Upper lobe of right lung (tissue), 1 donor: Measurements from ENCODE around the gene PPFIA2. TPM values are rescaled to one million over a fixed set of nuclear protein-coding genes. Genes with fewer than 3 reads are reported as not detected.

Experiments
- ATAC-seq: fragments of 200-7000 bp; cut with Tn5 transposase; one replicate; pipeline ENCODE4 v1.9.1; 2020; ENCODE audit warnings: mild to moderate bottlenecking, moderate library complexity
- DNase-seq: peaks from one replicate; pipeline ENCODE4 v3.0.0-alpha.2; 2020
- H3K27ac ChIP-seq: fragments of 200-600 bp; one replicate; pipeline ENCODE4 v1.8.0; 2022
- H3K27me3 ChIP-seq: fragments of 200-600 bp; one replicate; pipeline ENCODE4 v1.8.0; 2022; ENCODE audit warnings: mild to moderate bottlenecking
- H3K36me3 ChIP-seq: fragments of 200-600 bp; one replicate; pipeline ENCODE4 v1.8.0; 2022
- H3K4me1 ChIP-seq: fragments of 200-600 bp; one replicate; pipeline ENCODE4 v1.8.0; 2022
- H3K4me3 ChIP-seq: fragments of 200-600 bp; one replicate; pipeline ENCODE4 v1.8.0; 2022; ENCODE audit warnings: mild to moderate bottlenecking
- H3K9me3 ChIP-seq: fragments of 200-600 bp; one replicate; pipeline ENCODE4 v1.8.0; 2022
- intact Hi-C: fragments of 100-400 bp; cut with DNase I; formaldehyde crosslinking; loops from one replicate; pipeline ENCODE4 v1.11.0; 2022
- total RNA-seq: library from RNA; stranded (reverse); fragmentation: NEBNext Ultra II Directional; extraction: Animal tissue kit (Norgen Biotek cat#: 25700); gene quantifications from one replicate; pipeline ENCODE4 v1.2.1, GENCODE V29; 2021
- TF ChIP-seq, protein P1 (sequence below): fragments of 200-600 bp; IDR thresholded peaks from one replicate; pipeline ENCODE4 v1.8.0; 2022; ENCODE audit warnings: antibody characterized with exemption
- donor health status: DM: no; HTN: yes; CAD: no; lungs with severe emphysema.

The PPFIA2 gene
- total RNA-seq, 1 donor from 2014 or later: 1.4 TPM

DNA sequence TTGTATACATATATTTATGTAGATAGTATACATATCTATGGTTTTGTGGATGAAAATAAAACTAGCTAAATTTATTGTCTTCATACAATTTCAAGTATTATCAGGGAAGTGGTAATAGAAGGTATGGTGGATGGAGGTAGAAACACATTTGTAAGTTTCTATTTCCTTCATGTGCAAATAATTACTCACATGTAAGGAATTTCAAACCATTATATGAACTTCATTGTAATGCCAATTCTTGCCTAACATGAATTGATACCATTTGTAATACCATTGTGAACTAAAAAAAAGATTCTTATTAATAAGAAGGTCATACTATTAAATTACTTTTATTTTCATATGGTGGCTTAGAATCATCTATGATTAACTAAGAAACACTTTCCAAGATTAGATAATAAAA, 20.1 kb upstream of the PPFIA2 start:
- Histone ChIP-seq H3K36me3 (no peaks in the 10 kb centered on the region), H3K9me3 (no peaks in the 10 kb centered on the region), H3K27me3 (no peaks in the 10 kb centered on the region), H3K4me1 (no peaks in the 10 kb centered on the region), H3K4me3 (no peak overlapping the region), H3K27ac (no peak overlapping the region)
- TF ChIP-seq, protein P1, sequence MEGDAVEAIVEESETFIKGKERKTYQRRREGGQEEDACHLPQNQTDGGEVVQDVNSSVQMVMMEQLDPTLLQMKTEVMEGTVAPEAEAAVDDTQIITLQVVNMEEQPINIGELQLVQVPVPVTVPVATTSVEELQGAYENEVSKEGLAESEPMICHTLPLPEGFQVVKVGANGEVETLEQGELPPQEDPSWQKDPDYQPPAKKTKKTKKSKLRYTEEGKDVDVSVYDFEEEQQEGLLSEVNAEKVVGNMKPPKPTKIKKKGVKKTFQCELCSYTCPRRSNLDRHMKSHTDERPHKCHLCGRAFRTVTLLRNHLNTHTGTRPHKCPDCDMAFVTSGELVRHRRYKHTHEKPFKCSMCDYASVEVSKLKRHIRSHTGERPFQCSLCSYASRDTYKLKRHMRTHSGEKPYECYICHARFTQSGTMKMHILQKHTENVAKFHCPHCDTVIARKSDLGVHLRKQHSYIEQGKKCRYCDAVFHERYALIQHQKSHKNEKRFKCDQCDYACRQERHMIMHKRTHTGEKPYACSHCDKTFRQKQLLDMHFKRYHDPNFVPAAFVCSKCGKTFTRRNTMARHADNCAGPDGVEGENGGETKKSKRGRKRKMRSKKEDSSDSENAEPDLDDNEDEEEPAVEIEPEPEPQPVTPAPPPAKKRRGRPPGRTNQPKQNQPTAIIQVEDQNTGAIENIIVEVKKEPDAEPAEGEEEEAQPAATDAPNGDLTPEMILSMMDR: no peak
- no peak for ATAC-seq
- intact Hi-C loops: no loop called here
- DNase-seq: no peak

DNA sequence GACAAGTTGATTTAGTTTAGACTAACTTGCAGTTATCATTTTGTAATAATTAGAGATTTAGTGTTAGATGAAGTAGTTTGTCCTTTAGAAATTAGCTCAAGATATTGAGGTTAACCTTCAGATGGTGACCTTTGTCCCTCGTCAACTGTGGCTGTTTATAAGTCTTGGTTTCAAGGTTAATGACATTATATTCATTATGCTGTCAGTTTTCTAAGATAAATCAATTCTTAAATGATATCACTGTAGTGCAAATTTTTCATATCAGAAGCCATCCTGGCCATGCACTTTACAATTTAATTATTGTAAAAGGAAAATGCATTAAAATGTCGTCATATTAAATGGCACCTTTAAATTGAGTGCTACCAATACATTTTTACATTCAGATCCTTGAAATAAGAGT, 19.6 kb upstream of the PPFIA2 start:
- Histone ChIP-seq H3K9me3 (no peaks in the 10 kb centered on the region), H3K36me3 (no peaks in the 10 kb centered on the region), H3K27me3 (no peaks in the 10 kb centered on the region), H3K4me3 (no peak overlapping the region), H3K27ac (no peak overlapping the region), H3K4me1 (no peaks in the 10 kb centered on the region)
- TF ChIP-seq, protein P1: no peak
- intact Hi-C loops: no loop called here
- DNase-seq (no peak), ATAC-seq (no peak)

DNA sequence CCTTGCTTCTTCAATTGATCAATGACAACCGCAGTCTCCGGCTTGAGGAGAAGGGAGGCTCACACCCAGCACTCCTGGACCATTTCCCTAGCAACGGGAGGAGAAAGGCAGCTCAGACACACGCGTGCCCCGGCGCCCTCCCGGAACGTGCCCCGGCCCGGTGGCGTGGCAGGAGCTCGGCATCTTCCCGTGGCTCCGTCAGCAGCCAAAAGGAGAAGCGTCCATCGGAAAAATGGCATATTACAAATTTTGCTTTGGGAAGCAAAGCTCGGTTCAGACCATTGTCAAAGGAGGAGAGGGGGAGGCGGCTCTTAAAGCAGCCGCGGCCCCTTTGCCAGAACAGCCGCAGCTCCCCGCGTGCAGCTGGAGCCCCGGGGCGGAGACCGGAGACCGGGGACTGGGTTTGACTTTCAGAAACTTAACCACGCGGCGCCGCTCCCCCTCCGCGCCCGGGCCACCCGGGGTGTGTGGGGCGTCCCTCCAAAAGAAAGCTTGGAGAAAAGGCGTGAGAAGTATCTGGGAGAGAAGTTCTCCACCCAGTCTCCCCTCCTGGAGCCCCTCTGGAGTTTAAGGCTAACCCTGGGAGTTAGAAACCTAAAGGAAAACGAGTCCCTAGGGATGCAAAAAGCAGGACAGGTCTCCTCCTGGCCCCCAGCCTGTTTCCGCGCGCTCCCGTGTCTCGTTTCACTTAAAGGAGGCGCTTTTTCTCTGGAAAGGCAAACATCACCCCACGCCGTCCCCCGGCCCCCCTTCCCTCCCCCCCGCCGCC, 545 bp downstream of the PPFIA2 start:
- Histone ChIP-seq H3K36me3 (no peaks in the 10 kb centered on the region), H3K4me1 (peaks cover 15% of the 10 kb centered on the region), H3K4me3 (peak overlapping the region; percentile 46), H3K27ac (no peak overlapping the region), H3K27me3 (peaks cover 10% of the 10 kb centered on the region), H3K9me3 (no peaks in the 10 kb centered on the region)
- peak; percentile 64 for DNase-seq
- intact Hi-C loops: no loop called here
- TF ChIP-seq, protein P1: no peak
- ATAC-seq: peak; percentile 57

DNA sequence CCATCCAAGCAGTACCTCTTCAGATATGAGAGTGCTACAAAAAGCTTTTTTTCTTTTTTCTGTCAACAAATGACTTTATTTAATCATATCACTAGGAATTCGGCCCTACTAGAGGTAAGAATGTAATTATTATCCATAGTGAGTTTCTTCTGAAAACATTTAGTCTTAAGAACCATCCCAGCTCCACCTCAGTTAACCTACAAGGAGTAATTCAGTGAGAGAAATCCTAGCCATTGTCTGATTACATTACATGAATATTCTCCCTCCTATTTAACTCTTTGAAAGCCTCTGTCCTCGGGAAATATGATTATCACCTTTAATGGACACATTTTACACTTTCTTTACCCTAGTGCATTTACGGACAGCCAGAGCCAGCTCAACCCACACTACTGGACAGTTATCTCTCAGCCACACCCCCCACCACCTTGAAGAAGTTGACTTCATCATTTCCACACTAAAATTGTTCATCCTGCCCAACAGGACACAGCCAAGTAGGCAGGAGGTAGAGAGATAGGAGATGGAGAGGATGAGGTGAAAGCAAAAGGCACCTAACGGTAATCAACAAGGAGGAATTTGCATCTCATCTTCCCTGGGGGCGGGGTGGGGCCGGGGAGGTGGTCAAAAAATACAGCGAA, 1.3 kb downstream of the PPFIA2 start:
- Histone ChIP-seq H3K4me3 (peak overlapping the region; percentile 46), H3K9me3 (no peaks in the 10 kb centered on the region), H3K27ac (no peak overlapping the region), H3K4me1 (peaks cover 15% of the 10 kb centered on the region), H3K36me3 (no peaks in the 10 kb centered on the region), H3K27me3 (peaks cover 10% of the 10 kb centered on the region)
- TF ChIP-seq, protein P1: no peak
- no peak for ATAC-seq
- no peak for DNase-seq
- intact Hi-C loops: no loop called here

DNA sequence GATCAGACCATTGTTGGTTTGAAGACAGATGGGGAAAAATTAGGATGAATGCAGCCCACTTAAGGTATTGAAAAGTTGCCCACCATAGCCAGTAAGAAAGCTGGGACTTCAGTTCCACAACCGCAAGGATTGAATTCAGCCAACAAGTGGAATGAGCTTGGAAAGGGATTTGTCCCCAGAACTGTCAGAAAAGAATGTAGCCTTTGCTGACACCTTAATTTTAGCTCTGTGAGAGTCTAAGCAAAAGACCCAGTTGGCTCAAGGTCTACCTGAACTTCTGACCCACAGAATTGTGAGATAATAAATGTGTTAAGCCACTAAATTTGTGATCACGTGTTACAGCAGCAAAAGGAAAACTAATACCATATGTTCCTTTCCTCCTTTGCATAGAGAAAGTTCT, 29.4 kb downstream of the PPFIA2 start:
- DNase-seq: no peak
- intact Hi-C loops: no loop called here
- Histone ChIP-seq H3K27me3 (no peaks in the 10 kb centered on the region), H3K9me3 (no peaks in the 10 kb centered on the region), H3K4me1 (no peaks in the 10 kb centered on the region), H3K27ac (no peak overlapping the region), H3K4me3 (no peak overlapping the region), H3K36me3 (no peaks in the 10 kb centered on the region)
- TF ChIP-seq, protein P1: no peak
- no peak for ATAC-seq
